ENCODE data around the gene PTPRN2. TPM values are rescaled to one million over a fixed set of nuclear protein-coding genes. Genes with fewer than 3 reads are reported as not detected.

Gene PTPRN2
- total RNA-seq, 4 donors from 2014 or later, result 14.9 to 34.3 (median 21.3) TPM

- peaks cover 0 to 3% (median 0%) of the 10 kb centered on the region in 4 donors for H3K9me3 ChIP-seq
Observed at GRCh38 chr7:158192956-158193355, 394.7 kb downstream of the PTPRN2 start.

DNA sequence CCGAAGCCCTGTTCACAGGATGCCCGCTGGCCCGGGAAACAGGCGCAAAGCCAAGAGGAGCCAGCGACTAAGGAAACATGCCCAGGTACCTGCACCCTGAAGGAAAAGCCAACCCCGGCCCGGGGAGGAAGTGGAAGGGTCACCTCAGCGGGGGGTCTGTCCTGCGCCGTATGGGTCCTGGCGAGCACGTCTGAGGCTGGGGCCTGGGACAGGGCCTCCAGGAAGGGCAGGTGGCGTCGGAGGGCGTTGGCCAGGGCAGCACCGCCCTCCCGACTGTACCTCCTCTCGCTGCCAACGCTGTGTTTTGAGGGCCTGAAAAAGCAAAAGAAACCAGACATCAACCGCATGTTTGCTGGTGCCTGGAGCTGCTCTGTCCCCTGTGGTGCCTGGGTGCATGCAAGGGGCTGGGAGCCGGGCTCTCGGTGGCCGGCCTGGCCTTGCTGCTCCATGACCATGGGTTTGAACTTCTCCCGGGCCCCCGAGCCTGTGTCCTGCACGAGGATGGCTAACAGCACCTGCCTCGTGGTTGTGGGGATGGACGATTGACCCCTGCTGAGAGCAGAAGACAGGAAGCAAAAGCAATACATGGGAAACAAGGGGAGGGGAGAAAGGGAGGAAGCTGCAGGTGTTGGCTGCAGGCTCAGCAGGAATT is 395.3 kb downstream of the PTPRN2 start:
- no peak overlapping the region for H3K27ac ChIP-seq
- H3K27me3 ChIP-seq, result no peaks in the 10 kb centered on the region
- peaks cover 0 to 3% (median 0%) of the 10 kb centered on the region in 4 donors for H3K9me3 ChIP-seq
- DNase-seq, result no peak
- TF ChIP-seq POLR2A (IDR thresholded peaks at IDR 0.05) (no peak), CTCF (IDR thresholded peaks at IDR 0.05) (no peak)
- H3K4me1 ChIP-seq, result no peaks in the 10 kb centered on the region
- H3K4me3 ChIP-seq, result no peak overlapping the region
- no peaks in the 10 kb centered on the region for H3K36me3 ChIP-seq

More at GRCh38 chr7:158192956-158193355, 394.7 kb downstream of the PTPRN2 start:
- TF ChIP-seq CTCF (IDR thresholded peaks at IDR 0.05), result no peak
- no peak for TF ChIP-seq POLR2A (IDR thresholded peaks at IDR 0.05)
- DNase-seq, result no peak
- no peaks in the 10 kb centered on the region for H3K27me3 ChIP-seq
- no peaks in the 10 kb centered on the region for H3K36me3 ChIP-seq
- no peaks in the 10 kb centered on the region for H3K4me1 ChIP-seq
- no peak overlapping the region for H3K4me3 ChIP-seq
- H3K27ac ChIP-seq, result no peak overlapping the region

DNA sequence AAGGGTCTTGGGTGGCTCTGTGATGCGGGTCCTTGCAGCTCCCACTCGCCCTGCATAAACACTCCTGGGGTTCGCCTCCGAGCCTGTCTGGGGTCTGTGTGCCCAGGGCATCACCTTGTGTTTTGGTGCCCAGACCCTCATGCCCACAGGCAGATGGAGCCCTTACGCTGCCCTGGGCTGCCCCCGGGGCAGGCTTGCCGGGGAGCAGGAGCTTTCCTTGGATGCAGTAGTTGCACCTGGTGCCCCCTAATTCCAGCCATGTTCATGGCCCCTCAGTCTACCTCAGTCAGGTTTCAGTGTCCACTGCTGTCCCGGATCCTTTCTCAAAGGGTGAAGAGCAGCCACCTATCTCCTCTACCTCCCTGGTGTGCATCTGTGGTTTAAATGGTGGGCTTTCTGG is 396.0 kb downstream of the PTPRN2 start:
- Histone ChIP-seq H3K9me3 (peaks cover 0 to 3% (median 0%) of the 10 kb centered on the region in 4 donors), H3K36me3 (no peaks in the 10 kb centered on the region), H3K27ac (no peak overlapping the region), H3K4me1 (no peaks in the 10 kb centered on the region), H3K27me3 (no peaks in the 10 kb centered on the region), H3K4me3 (no peak overlapping the region)
- DNase-seq, result no peak
- no peak for TF ChIP-seq CTCF (IDR thresholded peaks at IDR 0.05)
- no peak for TF ChIP-seq POLR2A (IDR thresholded peaks at IDR 0.05)

GRCh38 chr7:158190756-158191155 is 396.9 kb downstream of the PTPRN2 start:
- Histone ChIP-seq H3K9me3 (peaks cover 0 to 1% (median 0%) of the 10 kb centered on the region in 4 donors), H3K27me3 (no peaks in the 10 kb centered on the region), H3K27ac (no peak overlapping the region), H3K4me1 (no peaks in the 10 kb centered on the region), H3K4me3 (no peak overlapping the region), H3K36me3 (no peaks in the 10 kb centered on the region)
- no peak for TF ChIP-seq CTCF (IDR thresholded peaks at IDR 0.05)
- no peak for TF ChIP-seq POLR2A (IDR thresholded peaks at IDR 0.05)
- no peak for DNase-seq

- no peak for DNase-seq
- no peaks in the 10 kb centered on the region for H3K4me1 ChIP-seq
- no peaks in the 10 kb centered on the region for H3K36me3 ChIP-seq
- no peak overlapping the region for H3K27ac ChIP-seq
- H3K27me3 ChIP-seq, result no peaks in the 10 kb centered on the region
- no peak overlapping the region for H3K4me3 ChIP-seq
- TF ChIP-seq CTCF (IDR thresholded peaks at IDR 0.05) (no peak), POLR2A (IDR thresholded peaks at IDR 0.05) (no peak)
- peaks cover 0 to under 1% (median 0%) of the 10 kb centered on the region in 4 donors for H3K9me3 ChIP-seq
Observed at GRCh38 chr7:158188676-158189075, 398.9 kb downstream of the PTPRN2 start.

GRCh38 chr7:158187694-158187994 is 400.0 kb downstream of the PTPRN2 start:
- Histone ChIP-seq H3K9me3 (peaks cover 0 to 3% (median 0%) of the 10 kb centered on the region in 4 donors), H3K36me3 (no peaks in the 10 kb centered on the region), H3K27ac (no peak overlapping the region), H3K4me1 (no peaks in the 10 kb centered on the region), H3K27me3 (no peaks in the 10 kb centered on the region), H3K4me3 (no peak overlapping the region)
- TF ChIP-seq CTCF (IDR thresholded peaks at IDR 0.05), result no peak
- TF ChIP-seq POLR2A (IDR thresholded peaks at IDR 0.05), result no peak
- DNase-seq, result no peak
